HepG2 (cell line): ENCODE data around the gene PID1. TPM values are rescaled to one million over a fixed set of nuclear protein-coding genes. Genes with fewer than 3 reads are reported as not detected.

ENCODE experiments used
- ATAC-seq: fragments of 200-7000 bp; cut with Tn5 transposase; 3 replicates; pipeline ENCODE4 v1.9.1; 2020; ENCODE audit warnings: mild to moderate bottlenecking, moderate library complexity
- BruUV-seq: library from RNA; stranded (reverse); fragments of 400-500 nt; replicated peaks from 2 replicates; lab custom pipeline; 2021; lab: Mats Ljungman, UMichigan
- CTCF ChIA-PET: fragments of 300-600 bp; formaldehyde crosslinking; extraction: SDS; loops from one replicate; lab custom pipeline; 2021; ENCODE audit warnings: low total read pairs, inconsistent platforms, low intra/inter-chr PET ratio; lab: Yijun Ruan, JAX
- POLR2A ChIA-PET: fragments of 350-600 bp; sonication (Branson Sonifier 250); formaldehyde crosslinking; loops from one replicate; lab custom pipeline; 2020; ENCODE audit warnings: antibody characterized with exemption, inconsistent platforms; lab: Yijun Ruan, JAX
- DNase-seq: peaks from one replicate; pipeline ENCODE4 v3.0.0-alpha.2; 2015; ENCODE audit warnings: low spot score
- FAIRE-seq: peaks from 3 replicates; lab custom pipeline; 2011; peaks lifted over from hg19 to GRCh38; lab: Jason Lieb, UNC
- H2AFZ ChIP-seq: one replicate; pipeline ENCODE4 v1.6.1; 2011; ENCODE audit warnings: low read length, inconsistent platforms
- H3K27ac ChIP-seq: fragments of 300-600 bp; 3 replicates; pipeline ENCODE4 v1.8.0; 2011; ENCODE audit warnings: mixed run types, mild to moderate bottlenecking, mixed read lengths, low read length, inconsistent platforms; ENCODE audit not compliant: insufficient read depth; ENCODE audit errors: extremely low read length
- H3K27me3 ChIP-seq, 2 experiments: fragments of 200-600 bp in 1 of 2; 2 replicates in 1 of 2; 3 replicates in 1 of 2; pipeline versions ENCODE4 v1.6.0 to v1.8.0; 2011; ENCODE audit warnings: low read length in 2 of 2, mild to moderate bottlenecking in 2 of 2, moderate library complexity in 2 of 2, inconsistent platforms in 1 of 2; ENCODE audit not compliant: insufficient read depth in 2 of 2, control insufficient read depth in 1 of 2
- H3K36me3 ChIP-seq, 2 experiments: fragments of 200-600 bp in 1 of 2; replicated peaks in 1 of 2; 2 replicates in 1 of 2; 3 replicates in 1 of 2; pipeline versions ENCODE4 v1.5.1 to v1.8.0; 2011; ENCODE audit warnings: low read length in 2 of 2, inconsistent platforms in 1 of 2; ENCODE audit not compliant: insufficient read depth in 2 of 2, control insufficient read depth in 1 of 2
- H3K4me1 ChIP-seq: 2 replicates; pipeline ENCODE4 v1.5.1; 2012; ENCODE audit warnings: low read length, inconsistent platforms; ENCODE audit not compliant: insufficient read depth
- H3K4me2 ChIP-seq: 2 replicates; pipeline ENCODE4 v1.6.0; 2011; ENCODE audit warnings: low read depth, low read length, inconsistent platforms
- H3K4me3 ChIP-seq, 3 experiments: fragments of 200-600 bp in 1 of 3; sonication (generic), shearing (Covaris generic) in 1 of 3; replicated peaks in 1 of 3; 2 replicates each; pipeline ENCODE4 v1.5.1; 2011 to 2016; ENCODE audit warnings: low read length in 3 of 3, inconsistent platforms in 2 of 3, low read depth in 2 of 3, mild to moderate bottlenecking in 2 of 3, control low read depth in 1 of 3, mixed read lengths in 1 of 3; ENCODE audit not compliant: insufficient read depth in 1 of 3
- H3K79me2 ChIP-seq: one replicate; pipeline ENCODE4 v1.6.1; 2011; ENCODE audit warnings: low read length, inconsistent platforms; ENCODE audit not compliant: insufficient read depth
- H3K9ac ChIP-seq: 2 replicates; pipeline ENCODE4 v1.6.0; 2011; ENCODE audit warnings: mild to moderate bottlenecking, low read depth, low read length, inconsistent platforms; ENCODE audit not compliant: insufficient read depth
- H3K9me3 ChIP-seq: 2 replicates; pipeline ENCODE4 v1.5.1; 2012; ENCODE audit warnings: mild to moderate bottlenecking, low read length
- H4K20me1 ChIP-seq: 2 replicates; pipeline ENCODE4 v1.6.0; 2011; ENCODE audit warnings: inconsistent platforms, mild to moderate bottlenecking, low read length, moderate library complexity; ENCODE audit not compliant: insufficient read depth
- ATF7 ChIP-seq, 2 experiments: fragments of 450-650 bp in 1 of 2; sonication (generic) in 1 of 2; formaldehyde crosslinking in 1 of 2; IDR thresholded peaks; 2 replicates each; pipeline versions ENCODE4 v1.4.0 to v1.6.1; 2016 to 2020; ENCODE audit warnings: antibody characterized with exemption in 1 of 2, mild to moderate bottlenecking in 1 of 2, missing genetic modification reagents in 1 of 2
- CREB1 ChIP-seq, 2 experiments: fragments of 450-650 bp in 1 of 2; IDR thresholded peaks; 2 replicates each; pipeline ENCODE4 v1.6.1; 2016 to 2017; ENCODE audit warnings: control low read depth in 1 of 2, mild to moderate bottlenecking in 1 of 2, missing compliant biosample characterization in 1 of 2, missing genetic modification characterization in 1 of 2
- RAD51 ChIP-seq: fragments of 450-650 bp; IDR thresholded peaks from 2 replicates; pipeline ENCODE4 v1.6.1; 2016; ENCODE audit warnings: borderline replicate concordance
- SNAPC2 ChIP-seq: sonication (generic); formaldehyde crosslinking; IDR thresholded peaks from 2 replicates; pipeline ENCODE4 v1.8.1; 2022; ENCODE audit warnings: mild to moderate bottlenecking, missing genetic modification reagents
- ZMAT5 ChIP-seq: sonication (generic); formaldehyde crosslinking; IDR thresholded peaks from 2 replicates; pipeline ENCODE4 v1.5.0; 2020; ENCODE audit warnings: mild to moderate bottlenecking, low read depth, missing genetic modification reagents, borderline replicate concordance
- ZNF383 ChIP-seq: sonication (generic); formaldehyde crosslinking; IDR thresholded peaks from 2 replicates; pipeline ENCODE4 v1.4.0; 2020; ENCODE audit warnings: missing genetic modification reagents, mild to moderate bottlenecking, borderline replicate concordance
- ZNF773 ChIP-seq: sonication (generic); formaldehyde crosslinking; IDR thresholded peaks from 2 replicates; pipeline ENCODE4 v1.4.0; 2020; ENCODE audit warnings: missing genetic modification reagents, borderline replicate concordance
- WGBS: methylation state at CpG from one replicate; pipeline ENCODE4 v1.1.6; 2017; ENCODE audit warnings: low lambda C conversion rate; 5-methylcytosine and 5-hydroxymethylcytosine counted together
- in situ Hi-C: cut with HindIII; loops from 2 replicates; pipeline ENCODE4 v1.10.0; 2017; ENCODE audit warnings: low pct_unique_long_range_greater_than_20kb; ENCODE audit not compliant: extremely low pct_ligation_motif_present
- intact Hi-C: fragments of 100-400 bp; cut with micrococcal nuclease; formaldehyde crosslinking; loops from one replicate; pipeline ENCODE4 v1.10.0; 2022; ENCODE audit not compliant: unreplicated experiment
- polyA plus RNA-seq, 8 experiments: library from polyadenylated mRNA; depleted of rRNA in 3 of 8; stranded (reverse) in 7 of 8; unstranded in 1 of 8; fragments of >200 nt; fragmentation: Illumina TruSeq in 4 of 8; extraction: Trizol in 4 of 8; gene quantifications; 2 replicates each; pipeline versions ENCODE4 v1.2.1 to v1.2.3, GENCODE V29; 2011 to 2016; ENCODE audit warnings: low read depth in 4 of 8, missing spikeins in 1 of 8, mixed read lengths in 1 of 8; ENCODE audit not compliant: insufficient read depth in 1 of 8
- total RNA-seq, 5 experiments: library from RNA; depleted of rRNA; stranded (reverse); fragments of >200 nt; fragmentation: Illumina TruSeq; extraction: Trizol; gene quantifications; 2 replicates each; pipeline ENCODE4 v1.2.3, GENCODE V29; 2016; ENCODE audit warnings: low read depth in 1 of 5

PID1 gene
- total and polyA plus RNA-seq, 2 of the 13 experiments (the other 11 are each of a cell fraction or from before 2014, with no cell fraction given): 0.15 to 0.18 TPM

- Histone ChIP-seq H3K4me3 (no peak overlapping the region), H3K27ac (no peak overlapping the region), H3K27me3 (no peaks in the 10 kb centered on the region), H3K36me3 (no peaks in the 10 kb centered on the region), H3K79me2 (no peaks in the 10 kb centered on the region), H3K4me1 (no peaks in the 10 kb centered on the region), H3K9ac (no peak overlapping the region), H3K9me3 (peaks cover 5% of the 10 kb centered on the region; the same call in 1 of the 2 replicates), H4K20me1 (no peaks in the 10 kb centered on the region), H3K4me2 (no peak overlapping the region), H2AFZ (no peak overlapping the region)
- TF ChIP-seq ATF7 (IDR thresholded peaks at IDR 0.05) (peak; percentile 96), ATF7 (CRISPR knock-in tag; IDR thresholded peaks at IDR 0.05) (no peak), CREB1 (IDR thresholded peaks at IDR 0.05) (peak; percentile 59), CREB1 (CRISPR knock-in tag; IDR thresholded peaks at IDR 0.05) (no peak), RAD51 (no peak)
- in situ Hi-C loops: no loop called here
- CTCF ChIA-PET: no interaction called here
- no TSS peak for BruUV-seq
- no peak for ATAC-seq
- FAIRE-seq: no peak
- 5% methylated on average over 3 of the region's 3 CpGs for WGBS
- POLR2A ChIA-PET: no interaction called here
- intact Hi-C loops: no loop called here
- no peak for DNase-seq
These were observed 48.5 kb upstream of the PID1 start for GRCh38 chr2:229319558-229319957.

- Histone ChIP-seq H3K27me3 (no peaks in the 10 kb centered on the region), H3K4me3 (no peak overlapping the region), H3K4me2 (no peak overlapping the region), H2AFZ (no peak overlapping the region), H3K36me3 (no peaks in the 10 kb centered on the region), H3K9me3 (peaks cover 19% of the 10 kb centered on the region; the same call in 1 of the 2 replicates), H4K20me1 (no peaks in the 10 kb centered on the region), H3K4me1 (no peaks in the 10 kb centered on the region), H3K27ac (no peak overlapping the region), H3K9ac (no peak overlapping the region), H3K79me2 (no peaks in the 10 kb centered on the region)
- in situ Hi-C loops: no loop called here
- intact Hi-C loops: no loop called here
- FAIRE-seq: no peak
- ChIA-PET CTCF (no interaction called here), POLR2A (no interaction called here)
- ATAC-seq: no peak
- DNase-seq: no peak
- 18% methylated on average over 5 of the region's 5 CpGs for WGBS
- BruUV-seq: no TSS peak
- TF ChIP-seq ATF7 (IDR thresholded peaks at IDR 0.05) (peak; percentile 52; the same call in 1 of the 2 replicates), ATF7 (CRISPR knock-in tag; IDR thresholded peaks at IDR 0.05) (no peak), CREB1 (IDR thresholded peaks at IDR 0.05) (peak; percentile 8; the same call in 1 of the 2 replicates), CREB1 (CRISPR knock-in tag; IDR thresholded peaks at IDR 0.05) (no peak), ZMAT5 (CRISPR knock-in tag) (no peak), ZNF773 (CRISPR knock-in tag) (no peak), SNAPC2 (no peak), ZNF383 (CRISPR knock-in tag) (no peak)
- TF ChIP-seq, all 625 proteins: peak for 2
These were observed 43.0 kb upstream of the PID1 start for GRCh38 chr2:229314117-229314516.
